Sigmoid colon (tissue), 7 donors: ENCODE measurements around the gene MTMR8. TPM values are rescaled to one million over a fixed set of nuclear protein-coding genes. Genes with fewer than 3 reads are reported as not detected.

Experiments used
- DNase-seq: peaks from one replicate; pipeline ENCODE4 v3.0.0-alpha.2; 2019
- H3K27ac ChIP-seq, 4 donors: fragments of 200-600 bp; sonication (generic); one replicate each; pipeline ENCODE4 v1.5.1; 2016 to 2019; ENCODE audit warnings: mild to moderate bottlenecking in 1 of 4
- H3K27me3 ChIP-seq, 3 donors: fragments of 200-600 bp; sonication (generic); one replicate each; pipeline ENCODE4 v1.5.1; 2019; ENCODE audit warnings: mild to moderate bottlenecking in 1 of 3
- H3K36me3 ChIP-seq, 4 donors: fragments of 200-600 bp; sonication (generic); one replicate each; pipeline ENCODE4 v1.5.1; 2016 to 2019
- H3K4me1 ChIP-seq, 4 donors: fragments of 200-600 bp; sonication (generic); one replicate each; pipeline ENCODE4 v1.5.1; 2017 to 2019
- H3K4me3 ChIP-seq, 4 donors: fragments of 200-600 bp; sonication (generic); one replicate each; pipeline ENCODE4 v1.5.1; 2017 to 2019; ENCODE audit warnings: mild to moderate bottlenecking in 2 of 4, moderate library complexity in 1 of 4
- H3K9me3 ChIP-seq, 4 donors: fragments of 200-600 bp in 3 of 4; sonication (generic) in 3 of 4; one replicate each; pipeline versions ENCODE4 v1.5.1 to v1.6.1; 2013 to 2019
- POLR2AphosphoS5 ChIP-seq, 4 donors: sonication (generic); formaldehyde crosslinking; IDR thresholded peaks; one replicate each; pipeline ENCODE4 v1.6.1; 2017; ENCODE audit warnings: antibody characterized with exemption in 4 of 4
- WGBS, 2 donors: extraction: QIAGEN DNeasy Blood & Tissue Kit; methylation state at CpG; one replicate each; pipeline ENCODE4 v1.1.7; 2013; 5-methylcytosine and 5-hydroxymethylcytosine counted together
- intact Hi-C: fragments of 100-400 bp; cut with DNase I; formaldehyde crosslinking; loops from one replicate; pipeline ENCODE4 v1.15.1; 2023
- polyA plus RNA-seq, 3 donors: library from polyadenylated mRNA; stranded (reverse); fragments of 200-250 nt; gene quantifications; one replicate each; pipeline ENCODE4 v1.2.3, GENCODE V29; 2013
- total RNA-seq, 4 donors: library from RNA; depleted of rRNA; stranded (reverse); fragments of >200 nt; gene quantifications; one replicate each; pipeline ENCODE4 v1.1.0, GENCODE V29; 2016
- donor health status: healthy with polysubstance abuse.
- donor health status: Bipolar disorder and iron deficiency.
- donor health status: healthy.

The MTMR8 gene
- total and polyA plus RNA-seq, 7 donors: 1.4 to 4.3 (median 2.1) TPM

- no peak for TF ChIP-seq POLR2AphosphoS5 (IDR thresholded peaks at IDR 0.05)
- Histone ChIP-seq H3K36me3 (no peaks in the 10 kb centered on the region), H3K4me3 (no peak overlapping the region), H3K4me1 (no peaks in the 10 kb centered on the region), H3K27me3 (no peaks in the 10 kb centered on the region), H3K9me3 (no peaks in the 10 kb centered on the region), H3K27ac (no peak overlapping the region)
- intact Hi-C loops: no loop called here
- WGBS, 2 donors: 6 to 43% methylated on average over 3 of the region's 3 CpGs
- no peak for DNase-seq
Measured at GRCh38 chrX:64229154-64229553, 166.1 kb downstream of the MTMR8 start.

Other genes with a start within 250 kb of the MTMR8 start
- gene AMER1, start 189.7 kb downstream of the MTMR8 start, total RNA-seq: 1 to 10 TPM; 4.3 to 7.5 (median 6.1) TPM
- 1 to 10 TPM; 1.2 to 3.0 (median 2.5) TPM for gene AMER1, start 189.7 kb downstream of the MTMR8 start, polyA plus RNA-seq
- under 1 TPM in 1 of 4 donors, not detected in 3; 0.36 TPM for gene ASB12, start 164.8 kb downstream of the MTMR8 start, total RNA-seq
- 1 to 10 TPM in 1 of 3 donors, under 1 TPM in 1, not detected in 1; 0.17 to 1.2 TPM for gene ASB12, start 164.8 kb downstream of the MTMR8 start, polyA plus RNA-seq